Endothelial cell of umbilical vein (primary cell): ENCODE data around the gene DBT. TPM values are rescaled to one million over a fixed set of nuclear protein-coding genes. Genes with fewer than 3 reads are reported as not detected.

ENCODE experiments used
- BruUV-seq: library from RNA; stranded (reverse); fragments of 400-500 nt; replicated peaks from 2 replicates; lab custom pipeline; 2021; lab: Mats Ljungman, UMichigan
- CTCF ChIA-PET: fragments of 300-600, 350-600 bp; sonication (Branson Sonifier 250); formaldehyde crosslinking; loops from one replicate; lab custom pipeline; 2021; ENCODE audit warnings: antibody characterized with exemption, inconsistent platforms; lab: Charles Lee
- POLR2A ChIA-PET: fragments of 300-600, 350-600 bp; sonication (Branson Sonifier 250); formaldehyde crosslinking; loops from one replicate; lab custom pipeline; 2021; ENCODE audit warnings: antibody characterized with exemption, inconsistent platforms; lab: Charles Lee
- DNase-seq: peaks from one replicate; pipeline ENCODE4 v3.0.0-alpha.2; 2011; ENCODE audit warnings: low read depth, low spot score
- FAIRE-seq: peaks from 2 replicates; lab custom pipeline; 2011; peaks lifted over from hg19 to GRCh38; lab: Jason Lieb, UNC
- H2AFZ ChIP-seq: 2 replicates; pipeline ENCODE4 v1.6.0; 2012; ENCODE audit warnings: low read depth, low read length, control low read depth, inconsistent platforms
- H3K27ac ChIP-seq: 2 replicates; pipeline ENCODE4 v1.5.1; 2011; ENCODE audit warnings: low read depth, mild to moderate bottlenecking, control low read depth, low read length, moderate library complexity; ENCODE audit not compliant: insufficient read depth
- H3K27me3 ChIP-seq, 2 experiments: 2 replicates each; pipeline versions ENCODE4 v1.6.0 to v1.6.1; 2011; ENCODE audit warnings: low read length in 2 of 2, mixed read lengths in 1 of 2; ENCODE audit not compliant: control insufficient read depth in 2 of 2, insufficient read depth in 2 of 2
- H3K36me3 ChIP-seq, 2 experiments: 2 replicates in 1 of 2; 3 replicates in 1 of 2; pipeline ENCODE4 v1.5.1; 2011; ENCODE audit warnings: low read length in 2 of 2, mild to moderate bottlenecking in 1 of 2, moderate library complexity in 1 of 2; ENCODE audit not compliant: control insufficient read depth in 2 of 2, insufficient read depth in 2 of 2; ENCODE audit errors: extremely low read depth in 1 of 2
- H3K4me1 ChIP-seq: 3 replicates; pipeline ENCODE4 v1.5.1; 2011; ENCODE audit warnings: mild to moderate bottlenecking, low read length; ENCODE audit not compliant: control insufficient read depth, insufficient read depth; ENCODE audit errors: extremely low read depth
- H3K4me2 ChIP-seq: 2 replicates; pipeline ENCODE4 v1.6.1; 2011; ENCODE audit warnings: low read length, control low read depth, mixed read lengths; ENCODE audit not compliant: insufficient read depth
- H3K4me3 ChIP-seq, 3 experiments: fragments of 200-600 bp in 1 of 3; sonication (generic), shearing (Covaris generic) in 1 of 3; replicated peaks in 1 of 3; 2 replicates each; pipeline ENCODE4 v1.5.1; 2011 to 2016; ENCODE audit warnings: control low read depth in 3 of 3, low read length in 3 of 3, mild to moderate bottlenecking in 2 of 3, inconsistent platforms in 1 of 3, low read depth in 1 of 3, moderate library complexity in 1 of 3; ENCODE audit not compliant: insufficient read depth in 1 of 3
- H3K79me2 ChIP-seq: 2 replicates; pipeline ENCODE4 v1.6.0; 2012; ENCODE audit warnings: low read length, inconsistent platforms; ENCODE audit not compliant: control insufficient read depth, insufficient read depth
- H3K9ac ChIP-seq: replicated peaks from 2 replicates; pipeline ENCODE3; 2011; ENCODE audit warnings: low read length, control low read depth; ENCODE audit not compliant: insufficient read depth; ENCODE audit errors: extremely low read depth
- H3K9me1 ChIP-seq: replicated peaks from 3 replicates; pipeline ENCODE4 v1.6.0; 2011; ENCODE audit warnings: mild to moderate bottlenecking, low read length; ENCODE audit not compliant: control insufficient read depth, insufficient read depth; ENCODE audit errors: extremely low read depth
- H3K9me3 ChIP-seq: replicated peaks from 2 replicates; pipeline ENCODE4 v1.5.1; 2012; ENCODE audit warnings: low read length, inconsistent platforms; ENCODE audit not compliant: control insufficient read depth, insufficient read depth
- H4K20me1 ChIP-seq: replicated peaks from 2 replicates; pipeline ENCODE3; 2011; ENCODE audit warnings: mild to moderate bottlenecking, low read length; ENCODE audit not compliant: control insufficient read depth, insufficient read depth; ENCODE audit errors: extremely low read depth
- CTCF ChIP-seq, 2 donors: IDR thresholded peaks; 1 replicate in 1 of 2; 2 replicates in 1 of 2; pipeline ENCODE4 v1.5.1; 2011; ENCODE audit warnings: low read length in 2 of 2, mild to moderate bottlenecking in 2 of 2, moderate library complexity in 2 of 2, control low read depth in 1 of 2, inconsistent platforms in 1 of 2, low read depth in 1 of 2; ENCODE audit not compliant: insufficient read depth in 1 of 2; ENCODE audit errors: extremely low read depth in 1 of 2
- EZH2 ChIP-seq: IDR thresholded peaks from 2 replicates; pipeline ENCODE4 v1.6.1; 2012; ENCODE audit warnings: borderline replicate concordance, low read depth, mild to moderate bottlenecking, moderate library complexity, low read length, inconsistent platforms; ENCODE audit not compliant: severe bottlenecking
- FOS ChIP-seq: IDR thresholded peaks from 2 replicates; pipeline ENCODE4 v1.6.1; 2011; ENCODE audit warnings: mild to moderate bottlenecking, low read length, moderate library complexity, borderline replicate concordance; ENCODE audit not compliant: insufficient read depth
- GATA2 ChIP-seq: IDR thresholded peaks from 2 replicates; pipeline ENCODE4 v1.7.0; 2011; ENCODE audit warnings: low read depth, mild to moderate bottlenecking, moderate library complexity, mixed read lengths, low read length; ENCODE audit not compliant: insufficient read length, insufficient read depth
- JUN ChIP-seq: IDR thresholded peaks from 2 replicates; pipeline ENCODE4 v1.6.1; 2011; ENCODE audit warnings: borderline replicate concordance, low read depth; ENCODE audit not compliant: insufficient read length, insufficient read depth
- MAX ChIP-seq: IDR thresholded peaks from 2 replicates; pipeline ENCODE4 v1.6.1; 2011; ENCODE audit not compliant: insufficient read depth, insufficient read length
- MYC ChIP-seq: IDR thresholded peaks from one replicate; pipeline ENCODE4 v1.6.1; 2011; ENCODE audit warnings: mild to moderate bottlenecking, low read depth, low read length
- POLR2A ChIP-seq: IDR thresholded peaks from 2 replicates; pipeline ENCODE4 v1.6.1; 2012; ENCODE audit warnings: low read depth, mild to moderate bottlenecking, control low read depth, low read length
- POLR2AphosphoS5 ChIP-seq: IDR thresholded peaks from 2 replicates; pipeline ENCODE4 v1.6.1; 2012; ENCODE audit warnings: low read depth, mild to moderate bottlenecking, control low read depth, low read length, moderate library complexity; ENCODE audit not compliant: insufficient read depth
- dilution Hi-C: fragments of 300-500 bp; cut with MboI; formaldehyde crosslinking; loops from one replicate; pipeline ENCODE4 v1.15.0; 2019; ENCODE audit warnings: low sequenced_read_pairs; ENCODE audit not compliant: extremely low pct_ligation_motif_present
- intact Hi-C: fragments of 100-400 bp; cut with micrococcal nuclease; formaldehyde crosslinking; loops from one replicate; pipeline ENCODE4 v1.10.0; 2022
- polyA plus RNA-seq, 4 experiments: library from polyadenylated mRNA; depleted of rRNA in 3 of 4; stranded (reverse) in 3 of 4; unstranded in 1 of 4; fragments of >200 nt; gene quantifications; 2 replicates each; pipeline versions ENCODE4 v1.2.1 to v1.2.3, GENCODE V29; 2011 to 2012; ENCODE audit warnings: missing spikeins in 1 of 4
- total RNA-seq: library from RNA; stranded (reverse); gene quantifications from 2 replicates; pipeline ENCODE4 v1.2.3, GENCODE V29; 2021

The DBT gene
- total and polyA plus RNA-seq, 2 donors (not counting 3 experiments of a cell fraction or from before 2014, with no cell fraction given) = 1.6 to 7.9 TPM

- TF ChIP-seq CTCF (IDR thresholded peaks at IDR 0.05; ENCODE audit: extremely low read depth in 1 of 2, insufficient read depth in 1 of 2, low read depth in 1 of 2, low read length in 2 of 2) = no peak
- no peak for TF ChIP-seq JUN
- TF ChIP-seq MAX = no peak
- H3K27me3 ChIP-seq = no peaks in the 10 kb centered on the region
- H4K20me1 ChIP-seq = no peaks in the 10 kb centered on the region
- no peak overlapping the region for H3K4me3 ChIP-seq
- H3K9me1 ChIP-seq = no peaks in the 10 kb centered on the region
- FAIRE-seq = no peak
- no TSS peak for BruUV-seq
- peaks cover 3 to 4% of the 10 kb centered on the region in 2 experiments for H3K36me3 ChIP-seq
- POLR2A ChIA-PET = no interaction called here
- CTCF ChIA-PET = no interaction called here
- intact Hi-C loops (loop anchor here (10.0 kb wide), 1 partner anchor 55 kb away; no protein-coding TSS in a partner anchor), dilution Hi-C loops (no loop called here)
- no peak overlapping the region for H3K27ac ChIP-seq
- H2AFZ ChIP-seq = no peak overlapping the region
- no peak overlapping the region for H3K9ac ChIP-seq
- DNase-seq = no peak
- H3K4me2 ChIP-seq = no peak overlapping the region
- H3K4me1 ChIP-seq = no peaks in the 10 kb centered on the region
- H3K79me2 ChIP-seq = no peaks in the 10 kb centered on the region
- H3K9me3 ChIP-seq = no peaks in the 10 kb centered on the region
Observed at GRCh38 chr1:100219883-100220282, 29.8 kb downstream of the DBT start.

GRCh38 chr1:100219457-100219856, 30.2 kb downstream of the DBT start:
- no peaks in the 10 kb centered on the region for H3K27me3 ChIP-seq
- no peak for TF ChIP-seq JUN
- no peak for TF ChIP-seq CTCF (IDR thresholded peaks at IDR 0.05; ENCODE audit: extremely low read depth in 1 of 2, insufficient read depth in 1 of 2, low read depth in 1 of 2, low read length in 2 of 2)
- TF ChIP-seq MAX = no peak
- TF ChIP-seq MYC = no peak
- TF ChIP-seq GATA2 = no peak
- TF ChIP-seq POLR2AphosphoS5 = no peak
- TF ChIP-seq EZH2 = no peak
- no peak for TF ChIP-seq POLR2A
- no peak for TF ChIP-seq FOS

More at GRCh38 chr1:100219457-100219856, 30.2 kb downstream of the DBT start:
- no peak overlapping the region for H3K9ac ChIP-seq
- H3K4me1 ChIP-seq = no peaks in the 10 kb centered on the region
- dilution Hi-C loops (no loop called here), intact Hi-C loops (no loop called here)
- no peak overlapping the region for H2AFZ ChIP-seq
- H3K4me2 ChIP-seq = no peak overlapping the region
- H4K20me1 ChIP-seq = no peaks in the 10 kb centered on the region
- no peaks in the 10 kb centered on the region for H3K9me1 ChIP-seq
- no peak overlapping the region for H3K4me3 ChIP-seq
- no peak for FAIRE-seq
- BruUV-seq = no TSS peak
- peaks cover 4 to 5% of the 10 kb centered on the region in 2 experiments for H3K36me3 ChIP-seq
- no peak overlapping the region for H3K27ac ChIP-seq
- H3K9me3 ChIP-seq = no peaks in the 10 kb centered on the region
- POLR2A ChIA-PET = no interaction called here
- CTCF ChIA-PET = no interaction called here
- DNase-seq = no peak
- no peaks in the 10 kb centered on the region for H3K79me2 ChIP-seq
